Loucy (cell line): ENCODE data around the gene TAF1B.

Experiments used
- H2AFZ ChIP-seq: fragments of 200-600 bp; sonication (generic); 2 replicates; pipeline ENCODE4 v1.6.0; 2016; ENCODE audit warnings: antibody characterized with exemption, mild to moderate bottlenecking, low read length, moderate library complexity
- H3F3A ChIP-seq: fragments of 200-600 bp; 2 replicates; pipeline ENCODE4 v1.6.0; 2016; ENCODE audit warnings: antibody characterized with exemption, low read depth, mild to moderate bottlenecking
- H3K27me3 ChIP-seq: fragments of 200-600 bp; sonication (generic); 2 replicates; pipeline ENCODE4 v1.6.1; 2014; ENCODE audit warnings: low read length, mild to moderate bottlenecking; ENCODE audit not compliant: insufficient read depth, poor library complexity, severe bottlenecking
- H3K36me3 ChIP-seq: fragments of 200-600 bp; sonication (generic); 2 replicates; pipeline ENCODE4 v1.6.1; 2016; ENCODE audit warnings: low read length; ENCODE audit not compliant: insufficient read depth
- H3K4me1 ChIP-seq: fragments of 200-600 bp; sonication (generic); 2 replicates; pipeline ENCODE4 v1.5.1; 2014; ENCODE audit warnings: low read length, mild to moderate bottlenecking; ENCODE audit not compliant: insufficient read depth, poor library complexity, severe bottlenecking
- H3K4me2 ChIP-seq: fragments of 200-600 bp; sonication (generic); 2 replicates; pipeline ENCODE4 v1.6.0; 2014; ENCODE audit warnings: antibody characterized with exemption, low read length, low read depth, mild to moderate bottlenecking; ENCODE audit not compliant: poor library complexity, severe bottlenecking
- H3K4me3 ChIP-seq: fragments of 200-600 bp; sonication (generic); 2 replicates; pipeline ENCODE4 v1.5.1; 2014; ENCODE audit warnings: low read length, mild to moderate bottlenecking, mixed read lengths; ENCODE audit not compliant: poor library complexity, severe bottlenecking
- H3K79me2 ChIP-seq: fragments of 200-600 bp; sonication (generic); 2 replicates; pipeline ENCODE4 v1.6.1; 2014; ENCODE audit warnings: low read length; ENCODE audit not compliant: insufficient read depth
- H3K9ac ChIP-seq: fragments of 200-600 bp; sonication (generic); 2 replicates; pipeline ENCODE4 v1.6.0; 2014; ENCODE audit warnings: mild to moderate bottlenecking, low read depth, low read length, moderate library complexity; ENCODE audit not compliant: poor library complexity, severe bottlenecking
- H3K9me2 ChIP-seq: fragments of 200-600 bp; sonication (generic); replicated peaks from 2 replicates; pipeline ENCODE4 v1.6.1; 2016; ENCODE audit warnings: low read depth, low read length, mixed read lengths
- H3K9me3 ChIP-seq: fragments of 200-600 bp; sonication (generic); 2 replicates; pipeline ENCODE4 v1.6.1; 2014; ENCODE audit warnings: mild to moderate bottlenecking, antibody characterized with exemption, low read length, low read depth; ENCODE audit not compliant: insufficient read depth
- H4K20me1 ChIP-seq: fragments of 200-600 bp; sonication (generic); 2 replicates; pipeline ENCODE4 v1.6.0; 2014; ENCODE audit warnings: antibody characterized with exemption, low read length, mild to moderate bottlenecking; ENCODE audit not compliant: insufficient read depth, poor library complexity, severe bottlenecking
- EZH2phosphoT487 ChIP-seq: fragments of 200-600 bp; IDR thresholded peaks from 2 replicates; pipeline ENCODE4 v1.6.1; 2018; ENCODE audit warnings: antibody characterized with exemption, mild to moderate bottlenecking, moderate library complexity, borderline replicate concordance
- TF ChIP-seq, protein P1 (sequence below): fragments of 200-600 bp; sonication (generic); conservative IDR thresholded peaks from 2 replicates; pipeline ENCODE4 v1.5.1; 2014; ENCODE audit warnings: mild to moderate bottlenecking, antibody characterized with exemption, low read length

TAF1B gene

DNA sequence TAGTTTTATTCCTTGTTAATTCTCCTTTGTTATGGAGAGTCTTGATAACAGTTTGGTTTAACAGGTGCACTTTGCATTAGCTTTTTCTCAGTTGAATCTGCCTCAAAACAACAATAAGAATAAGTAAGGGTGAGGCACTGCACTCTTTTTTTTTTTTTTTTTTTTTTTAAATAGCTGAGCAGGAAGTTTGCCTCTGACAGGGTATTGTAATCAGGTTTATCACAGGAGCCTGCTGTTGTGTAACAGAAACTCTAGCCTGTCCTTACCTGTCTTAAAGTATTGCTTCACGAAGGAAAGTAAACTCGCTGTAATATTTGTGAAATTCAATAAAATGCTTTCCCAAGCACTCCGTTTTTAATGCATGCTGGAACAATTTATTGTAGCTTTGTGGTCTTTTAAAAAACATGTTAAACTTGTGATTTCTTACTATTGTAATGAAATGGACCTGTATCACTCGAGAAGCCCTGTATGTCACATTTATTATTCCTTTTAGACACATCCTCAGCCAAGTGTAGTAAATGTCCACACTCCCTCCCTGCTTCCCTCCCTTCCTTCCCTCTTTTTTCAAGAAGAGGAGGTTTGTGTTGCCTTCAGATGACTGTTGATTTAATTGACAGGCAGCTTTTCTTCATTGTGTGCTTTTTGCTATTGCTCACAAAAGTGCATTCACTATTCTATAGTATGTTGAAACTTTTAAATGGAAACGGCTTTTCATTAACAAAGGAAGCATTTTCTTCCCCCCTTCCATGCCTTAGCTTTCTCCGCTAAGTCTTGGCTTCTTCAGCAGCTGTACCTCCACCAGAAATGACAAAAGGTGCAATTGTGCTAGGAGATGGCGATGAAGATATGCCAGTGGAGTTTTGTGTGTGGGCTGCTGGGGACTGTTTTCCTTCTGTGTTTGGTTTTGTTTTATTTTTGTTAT lies 52.7 kb downstream of the TAF1B start:
- Histone ChIP-seq H4K20me1 (no peaks in the 10 kb centered on the region), H3K4me3 (no peak overlapping the region), H3K4me2 (peak overlapping the region; percentile 29), H3K36me3 (peaks cover 4% of the 10 kb centered on the region; the same call in 1 of the 2 replicates), H3K79me2 (no peaks in the 10 kb centered on the region), H3K9me3 (no peaks in the 10 kb centered on the region), H3K27me3 (no peaks in the 10 kb centered on the region), H2AFZ (no peak overlapping the region), H3F3A (no peaks in the 10 kb centered on the region), H3K9me2 (no peaks in the 10 kb centered on the region), H3K4me1 (peaks cover 10% of the 10 kb centered on the region), H3K9ac (no peak overlapping the region)
- TF ChIP-seq, protein P1, sequence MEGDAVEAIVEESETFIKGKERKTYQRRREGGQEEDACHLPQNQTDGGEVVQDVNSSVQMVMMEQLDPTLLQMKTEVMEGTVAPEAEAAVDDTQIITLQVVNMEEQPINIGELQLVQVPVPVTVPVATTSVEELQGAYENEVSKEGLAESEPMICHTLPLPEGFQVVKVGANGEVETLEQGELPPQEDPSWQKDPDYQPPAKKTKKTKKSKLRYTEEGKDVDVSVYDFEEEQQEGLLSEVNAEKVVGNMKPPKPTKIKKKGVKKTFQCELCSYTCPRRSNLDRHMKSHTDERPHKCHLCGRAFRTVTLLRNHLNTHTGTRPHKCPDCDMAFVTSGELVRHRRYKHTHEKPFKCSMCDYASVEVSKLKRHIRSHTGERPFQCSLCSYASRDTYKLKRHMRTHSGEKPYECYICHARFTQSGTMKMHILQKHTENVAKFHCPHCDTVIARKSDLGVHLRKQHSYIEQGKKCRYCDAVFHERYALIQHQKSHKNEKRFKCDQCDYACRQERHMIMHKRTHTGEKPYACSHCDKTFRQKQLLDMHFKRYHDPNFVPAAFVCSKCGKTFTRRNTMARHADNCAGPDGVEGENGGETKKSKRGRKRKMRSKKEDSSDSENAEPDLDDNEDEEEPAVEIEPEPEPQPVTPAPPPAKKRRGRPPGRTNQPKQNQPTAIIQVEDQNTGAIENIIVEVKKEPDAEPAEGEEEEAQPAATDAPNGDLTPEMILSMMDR, result no peak
- no peak for TF ChIP-seq EZH2phosphoT487

DNA sequence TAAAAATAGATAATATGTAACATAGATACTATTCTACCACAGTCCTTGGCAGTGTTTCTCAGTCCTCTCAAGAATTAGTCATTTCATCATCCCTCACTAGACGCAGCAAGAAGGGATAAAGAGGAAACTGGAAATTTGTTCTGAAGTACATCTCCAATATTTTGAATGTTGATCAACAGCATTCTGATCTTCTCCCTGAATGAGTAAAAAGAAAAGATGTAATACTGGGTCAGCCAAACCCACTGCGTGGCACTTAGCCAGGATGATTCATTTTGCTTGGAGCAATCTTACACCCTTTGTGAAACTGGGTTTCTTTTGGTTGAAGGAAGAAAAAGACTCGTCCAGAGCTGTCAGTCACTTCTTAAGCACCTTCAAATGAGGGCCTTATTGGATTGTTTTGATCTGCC lies 54.1 kb downstream of the TAF1B start:
- H4K20me1 ChIP-seq, result no peaks in the 10 kb centered on the region
- H3K4me2 ChIP-seq, result no peak overlapping the region
- no peaks in the 10 kb centered on the region for H3K27me3 ChIP-seq
- TF ChIP-seq, protein P1, result no peak
- no peak for TF ChIP-seq EZH2phosphoT487
- H3K79me2 ChIP-seq, result no peaks in the 10 kb centered on the region
- H3K9me3 ChIP-seq, result no peaks in the 10 kb centered on the region
- H3K4me1 ChIP-seq, result peaks cover 10% of the 10 kb centered on the region
- H3F3A ChIP-seq, result no peaks in the 10 kb centered on the region
- H3K9ac ChIP-seq, result no peak overlapping the region
- no peaks in the 10 kb centered on the region for H3K9me2 ChIP-seq
- H2AFZ ChIP-seq, result no peak overlapping the region
- H3K36me3 ChIP-seq, result peaks cover under 1% of the 10 kb centered on the region; the same call in 1 of the 2 replicates
- H3K4me3 ChIP-seq, result no peak overlapping the region

DNA sequence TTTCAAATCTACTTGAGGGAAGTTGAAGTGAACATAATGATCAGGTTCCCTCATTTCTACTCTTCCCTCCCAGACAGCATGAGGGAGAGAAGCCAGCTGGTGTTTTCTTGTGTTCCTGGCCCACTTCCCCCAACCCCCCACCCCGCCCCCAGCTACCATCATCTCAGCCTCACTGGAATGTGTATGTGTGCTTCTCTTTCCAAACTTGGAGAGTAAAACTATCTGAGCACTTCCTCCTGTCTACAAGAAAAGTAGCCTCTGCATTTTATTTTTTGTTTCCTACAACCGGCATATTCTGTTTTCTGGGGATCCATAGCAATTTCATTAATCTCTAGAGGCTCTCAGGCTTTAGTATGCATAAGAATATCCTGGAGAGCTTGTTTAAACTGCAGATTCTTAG lies 54.6 kb downstream of the TAF1B start:
- Histone ChIP-seq H3K36me3 (no peaks in the 10 kb centered on the region), H3K79me2 (no peaks in the 10 kb centered on the region), H2AFZ (no peak overlapping the region), H4K20me1 (no peaks in the 10 kb centered on the region), H3K4me3 (no peak overlapping the region), H3K27me3 (no peaks in the 10 kb centered on the region), H3K9ac (no peak overlapping the region), H3K9me2 (no peaks in the 10 kb centered on the region), H3K4me2 (no peak overlapping the region), H3K9me3 (no peaks in the 10 kb centered on the region), H3F3A (no peaks in the 10 kb centered on the region), H3K4me1 (peaks cover 10% of the 10 kb centered on the region)
- TF ChIP-seq, protein P1, result no peak
- TF ChIP-seq EZH2phosphoT487, result no peak
